AG09319 (cell line): ENCODE results near the gene GATA3.

Experiments used
- DNase-seq: peaks from one replicate; pipeline ENCODE4 v3.0.0-alpha.2; 2010; ENCODE audit warnings: low read depth; ENCODE audit errors: extremely low read depth
- CTCF ChIP-seq: IDR thresholded peaks from 2 replicates; pipeline ENCODE4 v1.5.1; 2011; ENCODE audit warnings: low read depth, mild to moderate bottlenecking, inconsistent platforms, low read length, moderate library complexity

GATA3 gene

DNA sequence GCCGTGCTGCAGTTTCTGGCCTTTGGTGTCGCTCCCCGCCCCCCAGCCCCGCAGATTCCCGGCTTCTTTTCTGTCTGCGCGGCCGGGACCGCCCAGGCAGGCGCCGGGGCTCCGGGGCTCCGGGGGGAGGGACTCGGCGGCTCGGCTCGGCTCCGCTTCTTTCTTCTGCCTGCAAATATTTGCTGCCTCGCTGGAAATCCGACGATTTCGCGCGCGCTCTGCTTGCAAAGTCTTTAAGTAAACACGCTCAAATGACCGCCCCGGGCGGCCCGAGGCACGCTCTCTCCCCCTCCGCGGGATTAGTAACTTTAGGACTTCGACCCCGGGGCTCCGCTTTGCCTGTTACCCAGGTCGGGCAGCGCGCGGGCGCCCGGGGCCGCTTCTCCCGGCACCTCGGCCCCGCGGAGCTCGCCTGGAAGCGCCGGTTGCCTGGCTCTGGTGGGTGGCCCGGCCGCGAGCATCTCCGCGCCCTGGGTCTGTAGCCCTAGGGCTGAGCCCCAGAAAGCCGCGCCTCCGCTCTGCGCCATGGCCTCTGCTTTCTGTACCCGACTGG is 3.9 kb upstream of the GATA3 start:
- TF ChIP-seq CTCF, result no peak
- no peak for DNase-seq

DNA sequence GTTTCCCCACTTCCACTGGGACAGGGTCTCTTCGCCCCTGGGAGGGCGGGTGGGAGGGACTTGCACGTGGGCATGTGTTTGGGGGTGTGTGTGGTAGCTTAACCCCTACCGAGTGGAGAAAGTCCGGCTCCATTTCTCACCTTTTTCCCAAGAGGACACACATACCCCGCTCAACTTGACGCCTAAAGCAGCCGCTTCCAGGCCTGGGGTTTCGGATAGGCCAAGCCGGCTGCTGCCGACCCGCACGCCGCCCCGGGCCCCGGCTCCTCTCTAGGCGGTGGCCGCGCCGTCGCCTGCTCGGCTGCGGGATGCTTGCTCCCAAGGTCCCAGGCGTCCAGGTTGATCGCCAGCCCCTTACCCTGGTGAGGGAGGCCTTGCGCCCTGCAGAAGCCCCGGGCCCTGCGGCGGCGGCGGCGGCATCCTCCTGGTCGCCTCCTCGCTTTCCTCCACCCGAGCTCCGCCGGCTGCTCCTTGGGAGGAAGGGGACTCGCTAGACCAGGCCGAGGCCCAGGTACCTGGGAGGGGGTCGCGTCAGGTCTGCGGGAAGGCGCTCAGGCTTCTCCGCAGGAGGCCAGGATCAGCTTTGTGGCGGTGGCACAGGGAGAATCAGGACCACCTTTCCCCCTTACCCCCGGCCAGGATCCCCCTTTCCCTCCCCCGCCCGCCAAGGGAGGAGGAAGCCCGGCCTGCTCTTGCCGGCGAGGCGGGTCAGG is 3.2 kb upstream of the GATA3 start:
- TF ChIP-seq CTCF, result no peak

GRCh38 chr10:8051851-8052257 is 2.6 kb upstream of the GATA3 start:
- DNase-seq, result no peak
- no peak for TF ChIP-seq CTCF

More for the DNA sequence above, 3.2 kb upstream of the GATA3 start:
- no peak for DNase-seq

- no peak for DNase-seq
- TF ChIP-seq CTCF, result no peak
These were observed 2.0 kb upstream of the GATA3 start for GRCh38 chr10:8052341-8052955.

GRCh38 chr10:8052956-8053445 is 1.5 kb upstream of the GATA3 start:
- TF ChIP-seq CTCF, result no peak
- no peak for DNase-seq

GRCh38 chr10:8053446-8054243 is 843 bp upstream of the GATA3 start:
- peak; percentile 18 for DNase-seq
- TF ChIP-seq CTCF, result peak; percentile 61

GRCh38 chr10:8054244-8054493 is 319 bp upstream of the GATA3 start:
- no peak for DNase-seq
- no peak for TF ChIP-seq CTCF
